Measurements from ENCODE around the gene TIMP3. TPM values are rescaled to one million over a fixed set of nuclear protein-coding genes. Genes with fewer than 3 reads are reported as not detected.

Gene TIMP3
- total RNA-seq, 6 donors from 2014 or later: 196 to 659 (median 531) TPM

DNA sequence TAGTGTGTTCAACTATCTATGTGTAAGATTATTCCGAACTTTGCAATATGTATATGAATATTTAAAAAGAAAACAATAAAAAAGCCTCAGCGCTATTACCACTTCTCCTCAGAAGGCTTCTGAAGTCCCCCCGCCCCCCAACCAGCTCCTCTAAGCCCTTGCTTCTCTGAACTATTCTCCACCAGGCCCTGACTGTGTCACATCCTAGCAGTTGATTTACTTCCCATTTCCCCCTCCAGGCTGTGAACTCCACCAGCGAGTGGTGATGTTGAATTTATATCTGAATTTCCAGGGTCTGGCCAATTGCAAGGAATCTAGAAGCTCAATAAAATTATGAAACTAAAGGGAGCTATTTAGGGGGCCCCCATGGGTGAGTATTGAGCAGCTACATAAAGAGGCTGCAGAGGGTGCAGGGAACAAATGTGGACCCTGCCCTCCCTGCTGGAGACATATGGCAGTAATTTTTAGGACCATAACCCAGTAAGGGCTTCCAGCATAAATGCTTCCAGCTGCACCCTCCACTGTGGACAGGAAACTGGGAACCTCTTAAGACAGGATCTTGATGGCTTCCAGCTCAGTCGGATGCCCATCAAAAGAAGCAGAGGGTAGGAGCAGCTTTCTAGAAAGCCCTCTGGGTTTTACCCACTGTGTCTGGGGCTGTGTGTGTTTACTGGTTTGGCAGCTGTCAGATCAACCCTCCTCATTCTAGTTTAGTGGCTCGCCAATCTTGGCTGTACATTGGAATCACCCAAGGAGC lies 81.4 kb downstream of the TIMP3 start:
- 70 to 76% methylated on average over 6 of the region's 6 CpGs for WGBS, 2 donors
- H3K4me3 ChIP-seq: no peak overlapping the region

DNA sequence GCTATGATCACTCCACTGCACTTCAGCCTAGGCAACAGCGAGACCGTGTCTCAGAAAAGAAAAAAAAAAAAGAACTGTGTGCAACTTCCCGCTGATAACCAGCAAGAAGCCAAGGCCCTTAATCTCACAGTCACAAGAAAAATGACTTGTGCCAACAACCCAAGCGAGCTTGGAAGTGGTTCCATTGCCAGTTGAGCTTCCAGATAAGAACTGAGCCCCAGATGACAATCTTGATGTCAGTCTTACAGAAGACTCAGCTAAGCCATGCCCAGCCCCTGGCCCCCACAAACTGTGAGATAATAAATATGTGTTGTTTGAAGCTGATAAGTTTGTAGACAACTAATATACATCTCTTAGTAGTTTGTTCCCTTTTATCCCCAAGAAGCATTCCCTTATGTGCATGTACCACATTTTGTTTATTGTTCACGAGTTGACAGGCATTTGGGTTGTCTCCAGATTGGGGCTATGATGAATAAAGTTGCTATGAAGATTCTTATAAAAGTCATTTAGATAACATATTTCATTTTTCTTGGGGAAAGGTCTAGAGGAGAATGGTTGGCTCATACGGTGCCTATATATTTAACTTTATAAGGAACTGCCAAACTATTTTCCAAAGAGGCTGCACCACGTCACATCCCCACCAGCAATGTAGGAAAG lies 85.9 kb downstream of the TIMP3 start:
- H3K36me3 ChIP-seq: no peaks in the 10 kb centered on the region
- ATAC-seq (ENCODE audit: low FRiP score in 2 of 2) (no peak), DNase-seq (no peak)
- WGBS, 2 donors: 55 to 58% methylated on average over 7 of the region's 7 CpGs
- H3K27me3 ChIP-seq: no peaks in the 10 kb centered on the region
- H3K27ac ChIP-seq: no peak overlapping the region
- H3K4me3 ChIP-seq: no peak overlapping the region
- no peaks in the 10 kb centered on the region for H3K9me3 ChIP-seq
- H3K4me1 ChIP-seq: no peaks in the 10 kb centered on the region
- TF ChIP-seq, protein P1, sequence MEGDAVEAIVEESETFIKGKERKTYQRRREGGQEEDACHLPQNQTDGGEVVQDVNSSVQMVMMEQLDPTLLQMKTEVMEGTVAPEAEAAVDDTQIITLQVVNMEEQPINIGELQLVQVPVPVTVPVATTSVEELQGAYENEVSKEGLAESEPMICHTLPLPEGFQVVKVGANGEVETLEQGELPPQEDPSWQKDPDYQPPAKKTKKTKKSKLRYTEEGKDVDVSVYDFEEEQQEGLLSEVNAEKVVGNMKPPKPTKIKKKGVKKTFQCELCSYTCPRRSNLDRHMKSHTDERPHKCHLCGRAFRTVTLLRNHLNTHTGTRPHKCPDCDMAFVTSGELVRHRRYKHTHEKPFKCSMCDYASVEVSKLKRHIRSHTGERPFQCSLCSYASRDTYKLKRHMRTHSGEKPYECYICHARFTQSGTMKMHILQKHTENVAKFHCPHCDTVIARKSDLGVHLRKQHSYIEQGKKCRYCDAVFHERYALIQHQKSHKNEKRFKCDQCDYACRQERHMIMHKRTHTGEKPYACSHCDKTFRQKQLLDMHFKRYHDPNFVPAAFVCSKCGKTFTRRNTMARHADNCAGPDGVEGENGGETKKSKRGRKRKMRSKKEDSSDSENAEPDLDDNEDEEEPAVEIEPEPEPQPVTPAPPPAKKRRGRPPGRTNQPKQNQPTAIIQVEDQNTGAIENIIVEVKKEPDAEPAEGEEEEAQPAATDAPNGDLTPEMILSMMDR (IDR thresholded peaks at IDR 0.05): no peak
- no peak for TF ChIP-seq EP300 (IDR thresholded peaks at IDR 0.05)
- no peak for TF ChIP-seq POLR2AphosphoS5 (IDR thresholded peaks at IDR 0.05)
- TF ChIP-seq POLR2A (IDR thresholded peaks at IDR 0.05): no peak

More for the DNA sequence above, 81.4 kb downstream of the TIMP3 start:
- H3K27me3 ChIP-seq: no peaks in the 10 kb centered on the region
- TF ChIP-seq, protein P1 (IDR thresholded peaks at IDR 0.05): no peak
- TF ChIP-seq POLR2A (IDR thresholded peaks at IDR 0.05): no peak
- TF ChIP-seq EP300 (IDR thresholded peaks at IDR 0.05): no peak
- TF ChIP-seq POLR2AphosphoS5 (IDR thresholded peaks at IDR 0.05): no peak
- H3K9me3 ChIP-seq: no peaks in the 10 kb centered on the region
- ATAC-seq (ENCODE audit: low FRiP score in 2 of 2): no peak
- no peaks in the 10 kb centered on the region for H3K36me3 ChIP-seq
- peaks cover 11 to 16% (median 12%) of the 10 kb centered on the region in 4 donors for H3K4me1 ChIP-seq
- H3K27ac ChIP-seq: no peak overlapping the region
- DNase-seq: no peak

DNA sequence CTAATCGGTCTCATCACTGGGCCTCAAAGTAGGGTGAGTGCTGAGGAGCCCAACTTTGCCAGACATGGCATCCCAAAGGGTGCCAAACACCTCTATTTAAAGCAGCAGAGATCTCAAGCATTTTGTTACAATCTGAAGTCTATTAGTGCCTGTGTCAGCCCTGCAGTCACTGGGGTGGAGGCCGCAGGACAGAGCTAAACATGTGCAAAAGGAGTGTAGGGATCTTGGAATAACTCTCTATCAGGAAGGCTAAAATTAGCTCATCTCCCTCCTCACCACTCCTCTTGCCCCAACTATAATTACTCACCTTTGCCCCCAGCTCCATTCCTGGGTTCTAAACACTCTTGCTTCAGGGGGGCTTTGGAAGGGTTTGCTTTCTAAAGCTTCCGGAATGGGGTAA lies 87.5 kb downstream of the TIMP3 start:
- ATAC-seq (ENCODE audit: low FRiP score in 2 of 2): no peak
- H3K4me1 ChIP-seq: no peaks in the 10 kb centered on the region
- no peak for TF ChIP-seq POLR2AphosphoS5 (IDR thresholded peaks at IDR 0.05)
- TF ChIP-seq, protein P1 (IDR thresholded peaks at IDR 0.05): no peak
- TF ChIP-seq EP300 (IDR thresholded peaks at IDR 0.05): no peak
- no peak for TF ChIP-seq POLR2A (IDR thresholded peaks at IDR 0.05)
- no peaks in the 10 kb centered on the region for H3K36me3 ChIP-seq
- H3K27me3 ChIP-seq: no peaks in the 10 kb centered on the region
- no peak overlapping the region for H3K4me3 ChIP-seq
- WGBS, 2 donors: 95 to 97% methylated on average over 3 of the region's 3 CpGs
- DNase-seq: no peak
- no peaks in the 10 kb centered on the region for H3K9me3 ChIP-seq
- no peak overlapping the region for H3K27ac ChIP-seq

DNA sequence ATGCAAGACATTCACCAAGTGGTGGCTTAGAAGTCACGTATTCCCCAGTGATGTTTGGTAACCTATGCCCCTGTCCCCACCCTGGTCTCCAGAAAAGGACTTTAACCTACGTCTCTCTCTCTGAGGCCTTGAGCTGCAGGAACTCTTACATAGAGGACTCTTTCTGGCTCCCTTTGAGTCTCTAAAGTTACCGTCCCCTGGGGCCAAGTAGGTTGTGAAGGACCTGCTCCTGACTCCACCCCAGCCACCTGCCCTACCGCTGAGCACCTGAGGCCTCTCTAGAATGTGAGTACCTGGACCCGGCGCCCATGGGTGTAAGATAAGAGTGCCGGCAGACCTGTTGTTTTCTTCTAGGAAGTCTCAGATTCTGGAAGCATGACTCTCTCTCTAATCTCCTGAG lies 95.4 kb downstream of the TIMP3 start:
- Histone ChIP-seq H3K9me3 (no peaks in the 10 kb centered on the region), H3K27me3 (no peaks in the 10 kb centered on the region), H3K4me1 (no peaks in the 10 kb centered on the region), H3K27ac (peak overlapping the region in 1 of 4 donors; percentile 65), H3K36me3 (no peaks in the 10 kb centered on the region), H3K4me3 (no peak overlapping the region)
- ATAC-seq (ENCODE audit: low FRiP score in 2 of 2) (peak in 1 of 2 donors; percentile 70), DNase-seq (peak in 1 of 2 donors; percentile 68)
- 76 to 80% methylated on average over 7 of the region's 7 CpGs for WGBS, 2 donors
- TF ChIP-seq POLR2A (IDR thresholded peaks at IDR 0.05) (no peak), POLR2AphosphoS5 (IDR thresholded peaks at IDR 0.05) (no peak), EP300 (IDR thresholded peaks at IDR 0.05) (no peak)
- TF ChIP-seq, protein P1 (IDR thresholded peaks at IDR 0.05): no peak

Data from upper lobe of left lung (tissue), 6 donors.